Measurements from ENCODE around the gene SCN7A. TPM values are rescaled to one million over a fixed set of nuclear protein-coding genes. Genes with fewer than 3 reads are reported as not detected.
A peak's percentile ranks its signal among the peaks of the same experiment; 100 is the strongest.
"Not testable (repeated sequence)": the region's sequence is repeated elsewhere in the genome, so short reads cannot be mapped to it uniquely, and the experiment has no call there.

The SCN7A gene
- total RNA-seq, 1 donor from 2014 or later: 1.8 TPM

GRCh38 chr2:166454006-166454595 is 39.9 kb downstream of the SCN7A start:
- no peak for DNase-seq (ENCODE audit: low read depth)

DNA sequence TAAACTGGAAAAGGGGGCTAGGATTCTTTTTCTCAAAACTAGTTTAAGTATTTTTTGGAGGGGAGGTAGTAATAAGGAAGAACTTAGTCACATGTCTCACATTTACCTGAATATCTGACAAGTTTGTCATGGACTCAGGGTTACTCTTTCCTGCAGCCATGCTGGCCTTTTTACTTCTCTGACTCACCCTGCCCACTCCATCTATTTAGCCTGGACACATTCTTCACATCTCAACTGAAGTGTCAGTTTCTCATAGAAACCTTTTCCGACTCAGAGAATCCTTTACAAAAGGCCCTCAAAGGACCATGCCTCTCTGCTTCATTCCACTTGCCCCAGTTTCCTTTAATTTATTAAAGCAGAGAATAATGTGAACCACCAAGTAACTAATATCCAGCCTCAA is 42.6 kb downstream of the SCN7A start:
- peak; percentile 65 for DNase-seq (ENCODE audit: low read depth)

GRCh38 chr2:166449439-166449838 is 44.6 kb downstream of the SCN7A start:
- no peak for DNase-seq (ENCODE audit: low read depth)

DNA sequence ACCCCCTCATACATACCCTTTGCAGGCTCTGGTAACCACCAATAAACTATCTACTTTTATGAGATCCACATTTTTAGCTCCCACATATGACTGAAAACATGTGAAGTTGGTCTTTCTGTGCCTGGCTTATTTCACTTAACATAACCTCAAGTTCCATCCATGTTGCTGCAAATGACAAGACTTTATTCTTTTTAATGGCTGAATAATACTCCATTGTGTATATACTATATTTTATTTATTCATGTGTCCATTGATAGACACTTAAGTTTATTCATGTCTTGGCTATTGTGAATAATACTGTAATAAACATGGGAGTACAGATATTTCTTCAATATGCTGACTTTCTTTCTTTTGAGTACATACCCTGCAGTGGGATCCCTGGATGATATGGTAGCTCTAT is 45.9 kb downstream of the SCN7A start:
- DNase-seq (ENCODE audit: low read depth): no peak

DNA sequence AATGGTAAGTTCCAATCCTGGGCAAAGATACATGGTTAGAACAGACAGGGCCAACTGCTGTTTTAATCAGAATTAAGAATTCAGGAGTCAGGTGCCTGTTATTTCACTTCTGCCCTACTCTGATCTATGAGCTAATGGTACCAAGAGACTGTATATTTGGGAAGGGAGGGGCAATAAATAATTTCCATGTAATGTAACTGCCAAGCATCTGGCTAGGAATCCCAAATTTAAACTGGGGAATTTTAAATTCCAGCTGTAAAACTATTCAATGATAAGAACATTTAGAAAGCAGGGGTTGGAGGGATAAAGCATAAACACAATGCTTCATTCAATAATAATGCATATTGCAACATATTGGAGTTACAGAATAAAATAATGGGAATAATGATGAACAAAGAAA is 49.7 kb downstream of the SCN7A start:
- no peak for DNase-seq (ENCODE audit: low read depth)

DNA sequence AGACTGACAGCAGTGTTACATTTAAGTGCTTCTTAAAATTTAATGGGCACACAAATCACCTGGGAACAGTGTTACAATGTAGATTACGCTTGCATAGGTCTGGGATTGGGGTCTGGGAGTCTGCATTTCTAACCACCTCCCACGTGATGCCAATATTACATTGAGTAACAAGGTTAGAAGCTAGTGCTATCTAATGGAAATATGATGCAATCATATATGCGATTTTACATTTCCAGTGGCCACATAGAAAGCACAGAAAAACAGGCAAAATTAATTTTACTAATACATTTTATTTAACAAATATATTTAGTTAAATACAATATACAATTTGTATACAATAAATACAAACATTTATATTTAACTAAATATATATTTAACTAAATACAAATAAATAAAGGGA is 53.7 kb downstream of the SCN7A start:
- DNase-seq (ENCODE audit: low read depth): no peak

DNA sequence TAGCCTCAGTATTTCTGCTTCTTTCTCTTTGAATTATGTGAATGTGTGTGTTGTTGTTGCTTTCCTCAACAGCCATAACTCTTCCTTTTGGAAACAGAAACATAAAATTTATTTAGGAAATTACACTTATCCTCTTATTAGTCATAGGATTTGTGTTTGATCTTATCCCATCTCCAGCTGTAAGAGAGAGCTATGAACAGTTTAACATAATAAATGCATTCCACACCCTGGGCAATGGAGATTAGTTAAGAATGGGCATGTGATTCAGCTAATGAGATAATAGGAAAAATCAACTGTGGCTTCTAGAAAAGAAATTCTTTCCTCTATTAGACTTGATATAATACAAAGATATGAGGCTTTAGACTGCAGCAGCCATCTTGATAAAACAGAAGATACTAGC is 55.0 kb downstream of the SCN7A start:
- DNase-seq (ENCODE audit: low read depth): no peak

DNA sequence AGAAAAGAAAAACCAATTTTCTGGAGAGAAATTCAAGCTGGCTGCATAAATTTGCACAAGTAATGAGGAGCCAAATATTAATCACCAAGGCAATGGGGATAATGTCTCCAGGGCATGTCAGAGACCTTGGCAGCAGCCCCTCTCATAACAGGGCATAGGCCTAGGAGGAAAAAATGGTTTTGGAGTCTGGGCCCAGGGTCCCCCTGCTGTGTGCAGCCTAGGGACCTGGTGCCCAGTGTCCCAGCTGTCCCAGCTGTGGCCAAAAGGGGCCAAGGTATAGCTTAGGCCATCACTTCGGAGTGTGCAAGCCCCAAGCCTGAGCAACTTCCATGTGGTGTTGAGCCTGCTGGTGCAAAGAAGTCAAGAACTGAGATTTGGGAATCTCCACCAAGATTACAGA is 57.1 kb downstream of the SCN7A start:
- no peak for DNase-seq (ENCODE audit: low read depth)

DNA sequence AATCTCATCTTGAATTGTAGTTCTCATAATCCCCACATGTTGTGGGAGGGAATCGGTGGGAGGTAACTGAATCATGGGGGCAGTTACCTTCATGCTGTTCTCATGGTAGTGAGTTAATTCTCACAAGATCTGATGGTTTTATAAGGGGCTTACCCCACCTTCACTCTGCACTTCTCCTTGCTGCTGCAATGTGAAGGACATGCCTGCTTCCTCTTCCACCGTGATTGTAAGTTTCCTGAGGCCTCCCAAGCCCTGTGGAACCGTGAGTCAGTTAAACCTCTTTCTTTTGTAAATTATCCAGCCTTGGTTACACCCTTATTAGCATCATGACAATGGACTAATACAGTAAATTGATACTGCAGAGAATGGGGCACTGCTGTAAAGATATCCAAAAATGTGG is 57.9 kb downstream of the SCN7A start:
- no peak for DNase-seq (ENCODE audit: low read depth)

- DNase-seq (ENCODE audit: low read depth): no peak
Observed at GRCh38 chr2:166434491-166434890, 59.6 kb downstream of the SCN7A start.

GRCh38 chr2:166433457-166433856 is 60.6 kb downstream of the SCN7A start:
- DNase-seq (ENCODE audit: low read depth): no peak

DNA sequence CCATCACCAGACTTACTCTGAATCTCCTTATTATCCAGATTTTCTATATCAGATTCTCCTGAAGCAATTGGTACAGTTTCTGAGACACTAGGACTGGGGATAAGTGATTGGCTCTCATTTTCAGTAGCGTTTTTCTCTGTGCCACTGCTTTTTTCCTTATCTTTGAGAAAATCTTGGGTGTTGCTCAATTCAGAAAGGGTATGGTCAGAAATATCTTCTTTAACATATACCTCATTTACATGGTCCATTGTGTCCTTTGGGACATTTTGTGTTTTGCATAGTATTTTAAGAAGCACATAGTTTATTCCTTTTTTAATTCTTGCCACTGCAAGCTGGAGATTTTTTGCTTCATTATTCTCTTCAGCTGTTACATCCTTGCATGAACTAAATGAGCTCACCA is 61.7 kb downstream of the SCN7A start:
- DNase-seq (ENCODE audit: low read depth): no peak

GRCh38 chr2:166424841-166425240 is 69.2 kb downstream of the SCN7A start:
- DNase-seq (ENCODE audit: low read depth): no peak

GRCh38 chr2:166419616-166419934 is 74.5 kb downstream of the SCN7A start:
- peak; percentile 61 for DNase-seq (ENCODE audit: low read depth)

DNA sequence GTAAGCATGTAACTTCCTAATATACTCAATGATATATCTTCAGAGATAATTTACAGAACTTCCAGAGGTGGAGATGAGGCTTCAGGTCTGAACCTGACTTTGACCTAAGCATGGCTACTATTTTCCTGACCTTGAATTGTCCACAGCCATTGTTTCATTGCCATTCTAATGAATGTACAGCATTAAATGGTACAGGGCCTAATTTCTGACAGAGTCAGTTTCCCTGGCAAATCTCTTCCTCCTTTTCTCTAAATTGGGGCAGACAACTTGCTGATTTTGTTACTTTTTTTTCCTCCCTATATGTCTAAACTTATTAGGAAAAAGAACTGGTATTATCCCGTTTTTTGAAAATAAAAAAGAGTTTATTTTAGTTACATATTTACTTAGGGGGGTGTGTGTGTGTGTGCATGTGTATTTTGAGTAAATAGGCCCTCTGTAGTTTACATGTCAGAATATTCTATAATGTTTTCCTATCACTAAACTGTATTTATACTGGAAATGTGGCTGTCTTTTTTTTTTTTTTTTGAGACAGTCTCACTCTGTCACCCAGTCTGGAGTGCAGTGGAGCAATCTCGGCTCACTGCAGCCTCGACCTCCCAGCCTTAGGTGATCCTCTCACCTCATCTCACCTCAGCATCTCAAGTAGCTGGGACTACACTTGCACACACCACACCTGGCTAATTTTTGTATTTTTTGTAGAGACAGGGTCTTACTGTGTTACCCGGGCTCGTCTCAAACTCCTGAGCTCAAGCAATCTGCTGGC is 75.0 kb downstream of the SCN7A start:
- no peak for DNase-seq (ENCODE audit: low read depth)

DNA sequence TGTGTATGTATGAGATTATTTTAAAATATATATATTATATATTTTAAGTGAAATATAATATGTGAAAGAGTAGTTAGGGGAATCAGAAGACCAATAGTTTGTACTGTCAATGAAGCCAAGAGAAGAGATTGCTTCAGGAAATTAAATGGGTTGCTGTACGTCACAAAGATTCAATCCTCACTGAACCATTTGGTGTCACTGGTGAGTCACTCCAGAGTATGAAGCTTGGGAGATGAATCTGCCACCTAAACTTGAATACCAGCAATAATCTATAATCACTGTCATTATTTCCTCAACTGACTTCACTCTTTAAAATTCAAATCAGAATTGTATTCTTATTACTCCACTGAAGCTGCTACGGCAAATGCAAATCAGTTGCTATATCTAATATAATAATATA is 76.4 kb downstream of the SCN7A start:
- peak; percentile 38 for DNase-seq (ENCODE audit: low read depth)

DNA sequence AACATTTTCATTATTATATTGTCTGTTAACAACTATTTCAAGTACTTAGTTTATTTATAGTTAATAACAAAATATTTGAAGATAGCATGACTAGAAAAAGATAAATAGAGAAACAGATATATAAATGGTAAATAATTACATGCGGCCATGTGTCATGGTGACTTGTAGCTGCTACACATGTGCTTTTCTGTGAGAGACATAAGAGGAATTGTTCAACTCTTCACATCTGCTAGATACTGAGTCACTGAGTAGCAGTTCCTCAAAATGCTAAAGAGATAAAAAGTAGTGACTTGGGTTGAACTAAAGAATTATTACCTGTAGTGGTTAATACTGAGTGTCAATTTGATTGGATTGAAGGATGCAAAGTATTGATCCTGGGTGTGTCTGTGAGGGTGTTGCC is 80.8 kb downstream of the SCN7A start:
- no peak for DNase-seq (ENCODE audit: low read depth)

GRCh38 chr2:166411473-166412230 is 82.4 kb downstream of the SCN7A start:
- DNase-seq (ENCODE audit: low read depth): peak; percentile 29

GRCh38 chr2:166410828-166411472 is 83.1 kb downstream of the SCN7A start:
- DNase-seq (ENCODE audit: low read depth): peak; percentile 86

- DNase-seq (ENCODE audit: low read depth): not testable (repeated sequence)
Observed at GRCh38 chr2:166407746-166408145, 86.3 kb downstream of the SCN7A start.

GRCh38 chr2:166406374-166406773 is 87.7 kb downstream of the SCN7A start:
- no peak for DNase-seq (ENCODE audit: low read depth)

GRCh38 chr2:166405569-166405926 is 88.5 kb downstream of the SCN7A start:
- DNase-seq (ENCODE audit: low read depth): no peak
